Left lung (tissue), 10 donors: ENCODE data around the gene SLC5A6. TPM values are rescaled to one million over a fixed set of nuclear protein-coding genes. Genes with fewer than 3 reads are reported as not detected.

Experiments
- ATAC-seq: fragments of 200-7000 bp; cut with Tn5 transposase; one replicate; pipeline ENCODE4 v1.9.1; 2020; ENCODE audit warnings: moderate library complexity
- DNase-seq, 4 donors: peaks; one replicate each; pipeline ENCODE4 v3.0.0-alpha.2; 2013 to 2020
- H3K27ac ChIP-seq, 2 donors: fragments of 200-600 bp; sonication (generic) in 1 of 2; one replicate each; pipeline versions ENCODE4 v1.5.0 to v1.8.0; 2020 to 2021
- H3K27me3 ChIP-seq, 2 donors: fragments of 200-600 bp; sonication (generic) in 1 of 2; one replicate each; pipeline versions ENCODE4 v1.5.0 to v1.8.0; 2020 to 2021
- H3K36me3 ChIP-seq, 2 donors: fragments of 200-600 bp; sonication (generic) in 1 of 2; one replicate each; pipeline versions ENCODE4 v1.5.0 to v1.8.0; 2020 to 2021
- H3K4me1 ChIP-seq, 2 donors: fragments of 200-600 bp; one replicate each; pipeline ENCODE4 v1.8.0; 2021
- H3K4me3 ChIP-seq, 2 donors: fragments of 200-600 bp; sonication (generic) in 1 of 2; one replicate each; pipeline versions ENCODE4 v1.5.0 to v1.8.0; 2020 to 2021; ENCODE audit warnings: mild to moderate bottlenecking in 1 of 2
- H3K9me3 ChIP-seq, 2 donors: fragments of 200-600 bp; sonication (generic) in 1 of 2; one replicate each; pipeline versions ENCODE4 v1.5.0 to v1.8.0; 2020 to 2021
- intact Hi-C, 2 donors: fragments of 100-400 bp; cut with DNase I; formaldehyde crosslinking; loops; one replicate each; pipeline versions ENCODE4 v1.11.2 to v1.14.2; 2022
- polyA plus RNA-seq, 6 donors: library from polyadenylated mRNA; unstranded; fragments of 120-200 nt; gene quantifications; one replicate each; pipeline ENCODE4 v1.2.1, GENCODE V29; 2013; ENCODE audit not compliant: insufficient read length in 6 of 6
- total RNA-seq, 2 donors: library from RNA; stranded (reverse); fragmentation: NEBNext Ultra II Directional; extraction: Animal tissue kit (Norgen Biotek cat#: 25700); gene quantifications; one replicate each; pipeline ENCODE4 v1.2.1, GENCODE V29; 2021
- TF ChIP-seq, protein P1 (sequence below), 2 donors: fragments of 200-600 bp; sonication (generic) in 1 of 2; IDR thresholded peaks; one replicate each; pipeline versions ENCODE4 v1.5.0 to v1.8.0; 2021; ENCODE audit warnings: antibody characterized with exemption in 2 of 2
- donor health status: DM: no; HTN: yes; CAD: no.
- donor health status: DM: no; HTN: no; CAD: no.

Gene SLC5A6
- total and polyA plus RNA-seq, 8 donors = 24.1 to 47.2 (median 31.7) TPM

DNA sequence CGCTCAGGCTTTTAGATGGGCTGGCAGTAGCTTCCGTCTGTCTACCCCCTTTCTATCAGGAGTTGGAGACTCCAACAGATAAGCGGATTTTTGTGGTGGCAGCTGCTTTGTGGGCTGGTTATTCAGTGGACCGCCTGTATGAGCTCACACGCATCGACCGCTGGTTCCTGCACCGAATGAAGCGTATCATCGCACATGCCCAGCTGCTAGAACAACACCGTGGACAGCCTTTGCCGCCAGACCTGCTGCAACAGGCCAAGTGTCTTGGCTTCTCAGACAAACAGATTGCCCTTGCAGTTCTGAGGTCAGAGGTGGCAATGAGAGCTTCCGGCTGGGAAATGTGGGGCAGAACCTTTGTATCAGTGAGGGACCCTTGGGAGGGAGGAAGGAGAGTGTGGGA lies 19.9 kb upstream of the SLC5A6 start:
- H3K27me3 ChIP-seq = no peaks in the 10 kb centered on the region
- H3K27ac ChIP-seq = no peak overlapping the region
- TF ChIP-seq, protein P1, sequence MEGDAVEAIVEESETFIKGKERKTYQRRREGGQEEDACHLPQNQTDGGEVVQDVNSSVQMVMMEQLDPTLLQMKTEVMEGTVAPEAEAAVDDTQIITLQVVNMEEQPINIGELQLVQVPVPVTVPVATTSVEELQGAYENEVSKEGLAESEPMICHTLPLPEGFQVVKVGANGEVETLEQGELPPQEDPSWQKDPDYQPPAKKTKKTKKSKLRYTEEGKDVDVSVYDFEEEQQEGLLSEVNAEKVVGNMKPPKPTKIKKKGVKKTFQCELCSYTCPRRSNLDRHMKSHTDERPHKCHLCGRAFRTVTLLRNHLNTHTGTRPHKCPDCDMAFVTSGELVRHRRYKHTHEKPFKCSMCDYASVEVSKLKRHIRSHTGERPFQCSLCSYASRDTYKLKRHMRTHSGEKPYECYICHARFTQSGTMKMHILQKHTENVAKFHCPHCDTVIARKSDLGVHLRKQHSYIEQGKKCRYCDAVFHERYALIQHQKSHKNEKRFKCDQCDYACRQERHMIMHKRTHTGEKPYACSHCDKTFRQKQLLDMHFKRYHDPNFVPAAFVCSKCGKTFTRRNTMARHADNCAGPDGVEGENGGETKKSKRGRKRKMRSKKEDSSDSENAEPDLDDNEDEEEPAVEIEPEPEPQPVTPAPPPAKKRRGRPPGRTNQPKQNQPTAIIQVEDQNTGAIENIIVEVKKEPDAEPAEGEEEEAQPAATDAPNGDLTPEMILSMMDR (IDR thresholded peaks at IDR 0.05) = no peak
- peaks cover 0 to 100% of the 10 kb centered on the region in 2 donors for H3K36me3 ChIP-seq
- intact Hi-C loops = no loop called here
- H3K4me1 ChIP-seq = no peaks in the 10 kb centered on the region
- ATAC-seq = no peak
- no peaks in the 10 kb centered on the region for H3K9me3 ChIP-seq
- H3K4me3 ChIP-seq = no peak overlapping the region
- no peak for DNase-seq

DNA sequence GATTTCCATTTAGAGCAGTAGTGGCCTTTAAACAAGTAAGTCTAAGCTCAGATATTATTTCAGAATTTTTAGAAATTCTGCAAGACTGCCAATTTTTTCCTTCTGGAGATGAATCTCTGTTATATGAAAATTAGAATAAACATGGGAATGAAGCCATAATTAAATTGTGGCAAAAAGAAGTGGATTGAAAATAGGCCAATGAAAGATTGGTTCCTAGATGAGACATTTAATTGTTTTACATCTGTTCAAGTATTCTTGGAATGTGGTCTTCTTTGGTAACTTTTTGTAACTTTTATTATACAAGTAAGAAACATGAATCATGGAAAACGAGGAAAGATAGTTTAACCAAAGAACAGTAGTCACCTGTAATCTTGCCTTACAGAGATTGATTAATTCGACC lies 15.4 kb upstream of the SLC5A6 start:
- intact Hi-C loops = no loop called here
- H3K27me3 ChIP-seq = no peaks in the 10 kb centered on the region
- TF ChIP-seq, protein P1 (IDR thresholded peaks at IDR 0.05) = no peak
- DNase-seq (no peak), ATAC-seq (no peak)
- peaks cover 0 to 100% of the 10 kb centered on the region in 2 donors for H3K36me3 ChIP-seq
- no peak overlapping the region for H3K4me3 ChIP-seq
- H3K27ac ChIP-seq = no peak overlapping the region
- no peaks in the 10 kb centered on the region for H3K9me3 ChIP-seq
- H3K4me1 ChIP-seq = no peaks in the 10 kb centered on the region

DNA sequence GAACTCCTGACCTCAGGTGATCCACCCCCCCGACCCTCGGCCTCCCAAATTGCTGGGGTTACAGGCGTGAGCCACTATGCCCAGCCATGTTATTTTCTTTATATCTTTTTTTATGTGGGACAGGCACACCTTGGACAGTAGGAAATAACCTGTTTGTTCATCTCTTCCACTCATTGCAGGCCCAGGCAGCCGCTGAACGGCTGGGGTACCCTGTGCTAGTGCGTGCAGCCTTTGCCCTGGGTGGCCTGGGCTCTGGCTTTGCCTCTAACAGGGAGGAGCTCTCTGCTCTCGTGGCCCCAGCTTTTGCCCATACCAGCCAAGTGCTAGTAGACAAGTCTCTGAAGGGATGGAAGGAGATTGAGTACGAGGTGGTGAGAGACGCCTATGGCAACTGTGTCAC lies 13.5 kb upstream of the SLC5A6 start:
- H3K4me3 ChIP-seq = no peak overlapping the region
- no peak for ATAC-seq
- no peaks in the 10 kb centered on the region for H3K4me1 ChIP-seq
- TF ChIP-seq, protein P1 (IDR thresholded peaks at IDR 0.05) = no peak
- no peaks in the 10 kb centered on the region for H3K27me3 ChIP-seq
- DNase-seq = no peak
- H3K27ac ChIP-seq = no peak overlapping the region
- H3K36me3 ChIP-seq = peaks cover 0 to 100% of the 10 kb centered on the region in 2 donors
- no peaks in the 10 kb centered on the region for H3K9me3 ChIP-seq
- intact Hi-C loops = no loop called here

DNA sequence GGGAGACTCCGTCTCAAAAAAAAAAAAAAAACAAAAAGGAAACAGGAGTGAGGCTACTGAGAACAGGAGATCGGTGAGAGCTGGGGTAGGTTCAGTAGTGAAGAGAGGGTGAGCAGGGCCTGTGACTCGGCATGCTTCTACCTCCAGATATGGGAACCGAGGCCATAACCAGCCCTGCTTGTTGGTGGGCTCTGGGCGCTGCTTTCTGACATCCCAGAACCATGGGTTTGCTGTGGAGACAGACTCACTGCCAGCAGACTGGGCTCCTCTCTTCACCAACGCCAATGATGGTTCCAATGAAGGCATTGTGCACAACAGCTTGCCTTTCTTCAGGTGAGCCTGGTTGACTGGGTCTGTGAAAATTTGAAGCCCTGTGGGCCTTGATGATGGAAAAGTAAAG lies 11.3 kb upstream of the SLC5A6 start:
- no peaks in the 10 kb centered on the region for H3K9me3 ChIP-seq
- no peak for DNase-seq
- peaks cover 0 to 87% of the 10 kb centered on the region in 2 donors for H3K36me3 ChIP-seq
- no peak overlapping the region for H3K4me3 ChIP-seq
- H3K27ac ChIP-seq = no peak overlapping the region
- no peaks in the 10 kb centered on the region for H3K27me3 ChIP-seq
- ATAC-seq = no peak
- intact Hi-C loops = no loop called here
- TF ChIP-seq, protein P1 (IDR thresholded peaks at IDR 0.05) = no peak
- H3K4me1 ChIP-seq = peaks cover 2 to 3% of the 10 kb centered on the region in 2 donors

DNA sequence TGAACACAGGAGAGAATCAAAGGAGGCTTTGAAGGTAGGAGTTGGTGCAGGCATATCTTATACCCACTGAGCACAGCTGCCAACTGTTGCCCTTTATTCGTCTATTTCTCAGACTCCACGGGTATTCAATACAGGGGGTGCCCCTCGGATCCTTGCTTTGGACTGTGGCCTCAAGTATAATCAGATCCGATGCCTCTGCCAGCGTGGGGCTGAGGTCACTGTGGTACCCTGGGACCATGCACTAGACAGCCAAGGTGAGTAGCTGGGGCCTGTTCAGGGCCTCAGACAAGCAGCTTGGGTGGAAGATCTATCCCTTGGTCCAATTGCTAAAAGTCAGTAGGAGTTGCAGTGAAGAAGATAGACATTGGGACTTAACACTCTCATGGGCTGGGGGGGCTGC lies 10.3 kb upstream of the SLC5A6 start:
- Histone ChIP-seq H3K27ac (no peak overlapping the region), H3K36me3 (peaks cover 0 to 77% of the 10 kb centered on the region in 2 donors), H3K27me3 (no peaks in the 10 kb centered on the region), H3K9me3 (no peaks in the 10 kb centered on the region), H3K4me1 (peaks cover 10 to 13% of the 10 kb centered on the region in 2 donors), H3K4me3 (no peak overlapping the region)
- ATAC-seq = no peak
- TF ChIP-seq, protein P1 (IDR thresholded peaks at IDR 0.05) = no peak
- no peak for DNase-seq
- intact Hi-C loops = no loop called here
